ENCODE measurements around the gene CCDC138.

The CCDC138 gene

DNA sequence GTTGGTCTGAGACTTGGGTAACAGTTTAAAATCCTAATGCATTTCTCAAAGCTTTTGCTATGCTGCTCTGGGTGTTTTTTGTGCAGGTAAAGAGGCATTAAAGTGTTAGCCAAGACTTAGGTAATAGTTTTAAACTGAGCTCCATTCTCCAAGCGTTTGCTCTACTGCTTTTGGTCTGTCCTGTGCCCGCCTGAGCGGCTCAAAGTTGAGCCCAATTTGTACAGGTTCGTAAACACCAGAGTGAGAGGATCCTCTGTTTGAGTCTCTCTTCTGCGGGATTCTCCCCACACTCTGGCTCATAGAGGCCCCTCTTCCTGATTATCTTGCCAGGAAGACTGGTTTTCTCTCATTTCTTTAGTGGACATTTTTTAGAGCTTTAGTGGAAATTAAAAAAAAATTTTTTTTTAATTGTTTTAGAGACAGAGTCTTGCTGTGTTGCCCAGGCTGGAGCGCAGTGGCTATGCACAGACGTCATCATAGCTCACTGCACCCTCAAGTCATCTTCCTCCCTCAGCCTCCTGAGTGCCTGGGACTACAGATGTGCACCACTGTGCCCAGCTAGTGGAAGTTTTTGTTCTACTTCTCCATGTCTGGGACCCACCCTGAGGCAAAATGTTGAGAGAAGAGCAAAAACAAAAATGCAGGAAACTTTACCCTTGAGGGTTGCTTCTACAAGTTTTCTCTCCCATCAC, 16.6 kb downstream of the CCDC138 start:
- H3K4me3 ChIP-seq (replicated peaks; ENCODE audit: low read depth, low read length), result no peak overlapping the region
- TF ChIP-seq, protein P1, sequence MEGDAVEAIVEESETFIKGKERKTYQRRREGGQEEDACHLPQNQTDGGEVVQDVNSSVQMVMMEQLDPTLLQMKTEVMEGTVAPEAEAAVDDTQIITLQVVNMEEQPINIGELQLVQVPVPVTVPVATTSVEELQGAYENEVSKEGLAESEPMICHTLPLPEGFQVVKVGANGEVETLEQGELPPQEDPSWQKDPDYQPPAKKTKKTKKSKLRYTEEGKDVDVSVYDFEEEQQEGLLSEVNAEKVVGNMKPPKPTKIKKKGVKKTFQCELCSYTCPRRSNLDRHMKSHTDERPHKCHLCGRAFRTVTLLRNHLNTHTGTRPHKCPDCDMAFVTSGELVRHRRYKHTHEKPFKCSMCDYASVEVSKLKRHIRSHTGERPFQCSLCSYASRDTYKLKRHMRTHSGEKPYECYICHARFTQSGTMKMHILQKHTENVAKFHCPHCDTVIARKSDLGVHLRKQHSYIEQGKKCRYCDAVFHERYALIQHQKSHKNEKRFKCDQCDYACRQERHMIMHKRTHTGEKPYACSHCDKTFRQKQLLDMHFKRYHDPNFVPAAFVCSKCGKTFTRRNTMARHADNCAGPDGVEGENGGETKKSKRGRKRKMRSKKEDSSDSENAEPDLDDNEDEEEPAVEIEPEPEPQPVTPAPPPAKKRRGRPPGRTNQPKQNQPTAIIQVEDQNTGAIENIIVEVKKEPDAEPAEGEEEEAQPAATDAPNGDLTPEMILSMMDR (IDR thresholded peaks at IDR 0.05; ENCODE audit: low read length, missing control alignments), result no peak

DNA sequence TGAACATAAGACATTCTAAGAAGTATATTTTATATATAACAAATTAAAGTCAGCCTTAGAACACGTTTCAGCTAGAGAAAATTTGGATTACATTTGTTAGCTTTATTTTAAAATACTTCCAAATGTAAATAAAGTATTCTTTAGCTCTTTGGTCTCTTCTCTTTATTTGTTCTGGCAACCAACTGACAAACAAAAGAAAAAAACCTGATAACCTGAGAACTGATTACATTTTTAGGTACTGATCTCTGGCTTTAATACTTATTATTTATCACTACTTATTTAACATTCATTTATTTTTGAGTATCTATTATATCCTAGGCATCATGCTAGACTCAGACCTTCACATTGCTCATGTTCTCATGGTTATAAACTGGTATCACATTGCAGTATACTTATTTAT, 18.5 kb downstream of the CCDC138 start:
- no peak for DNase-seq (ENCODE audit: low read depth)
- TF ChIP-seq, protein P1 (IDR thresholded peaks at IDR 0.05; ENCODE audit: low read length, missing control alignments), result no peak
- H3K4me3 ChIP-seq (replicated peaks; ENCODE audit: low read depth, low read length), result no peak overlapping the region

More for the DNA sequence above, 16.6 kb downstream of the CCDC138 start:
- DNase-seq (ENCODE audit: low read depth), result no peak

DNA sequence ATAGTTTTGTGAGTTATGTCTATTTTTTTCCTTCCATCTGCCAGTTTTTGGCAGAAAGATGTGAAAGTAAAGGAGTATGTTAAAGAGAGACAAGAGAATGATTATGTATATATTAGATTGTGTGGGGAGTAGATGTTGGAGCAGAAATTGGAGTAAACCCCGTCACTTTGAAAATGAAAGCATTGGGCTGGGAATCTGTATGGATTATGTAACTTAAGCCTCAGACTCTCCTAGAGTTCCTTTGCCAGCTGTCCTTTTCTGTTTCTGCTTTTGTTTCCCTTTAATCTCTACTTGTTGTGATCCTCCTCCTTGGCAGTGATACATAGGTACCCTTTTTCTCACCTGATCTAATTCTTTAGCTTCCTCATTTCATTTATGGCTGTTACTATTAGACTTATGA, 19.2 kb downstream of the CCDC138 start:
- H3K4me3 ChIP-seq (replicated peaks; ENCODE audit: low read depth, low read length), result no peak overlapping the region
- no peak for DNase-seq (ENCODE audit: low read depth)
- TF ChIP-seq, protein P1 (IDR thresholded peaks at IDR 0.05; ENCODE audit: low read length, missing control alignments), result no peak

DNA sequence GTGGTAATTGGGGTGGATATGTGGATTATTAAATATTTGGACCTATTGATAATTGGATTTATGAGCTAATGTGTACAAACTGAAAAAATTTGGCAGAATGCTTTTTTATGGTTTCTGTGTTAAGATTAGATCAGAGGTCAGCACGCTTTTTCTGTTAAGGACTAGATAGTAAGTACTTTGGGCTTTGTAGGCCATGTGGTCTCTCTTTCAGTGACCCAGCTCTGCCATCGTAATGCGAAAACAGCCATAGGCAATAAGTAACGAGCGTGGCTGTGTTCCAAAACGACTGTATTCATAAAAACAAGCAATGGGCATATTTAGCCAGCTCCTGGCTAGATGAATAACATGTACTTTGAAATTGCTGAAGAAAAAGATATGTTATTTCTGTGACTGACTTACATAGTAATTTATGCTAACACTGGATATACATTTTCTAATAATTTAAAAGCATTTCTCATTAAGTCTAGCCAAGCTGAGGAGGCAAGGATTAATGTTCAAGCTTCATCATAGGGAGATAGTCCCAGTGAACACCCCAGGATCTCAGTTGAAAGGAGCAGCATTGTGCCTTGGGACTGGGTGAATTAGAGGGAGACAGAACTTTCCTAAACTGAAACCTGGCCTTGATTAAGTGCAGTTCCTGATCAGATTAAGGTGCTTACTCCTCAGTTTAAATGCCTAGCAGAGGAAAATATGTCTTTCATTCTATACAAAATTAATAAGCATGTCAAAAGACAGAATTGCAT, 20.0 kb downstream of the CCDC138 start:
- no peak for DNase-seq (ENCODE audit: low read depth)
- H3K4me3 ChIP-seq (replicated peaks; ENCODE audit: low read depth, low read length), result no peak overlapping the region
- TF ChIP-seq, protein P1 (IDR thresholded peaks at IDR 0.05; ENCODE audit: low read length, missing control alignments), result no peak

DNA sequence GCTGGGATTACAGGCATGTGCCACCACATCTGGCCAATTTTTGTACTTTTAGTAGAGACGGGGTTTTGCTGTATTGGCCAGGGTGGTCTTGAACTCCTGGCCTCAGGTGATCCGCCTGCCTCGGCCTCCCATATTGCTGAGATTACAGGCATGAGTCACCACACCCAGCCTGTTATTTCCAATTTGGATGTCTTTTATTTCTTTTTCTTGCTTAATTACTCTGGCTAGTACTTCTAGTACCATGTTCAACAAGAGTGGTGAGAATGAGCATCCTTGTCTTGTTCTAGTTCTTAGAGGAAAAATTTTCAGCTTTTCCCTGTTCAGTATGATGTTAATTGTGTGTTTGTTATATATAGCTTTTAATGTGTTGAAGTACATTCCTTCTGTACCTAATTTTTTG, 23.4 kb downstream of the CCDC138 start:
- no peak for DNase-seq (ENCODE audit: low read depth)
- TF ChIP-seq, protein P1 (IDR thresholded peaks at IDR 0.05; ENCODE audit: low read length, missing control alignments), result no peak
- no peak overlapping the region for H3K4me3 ChIP-seq (replicated peaks; ENCODE audit: low read depth, low read length)

DNA sequence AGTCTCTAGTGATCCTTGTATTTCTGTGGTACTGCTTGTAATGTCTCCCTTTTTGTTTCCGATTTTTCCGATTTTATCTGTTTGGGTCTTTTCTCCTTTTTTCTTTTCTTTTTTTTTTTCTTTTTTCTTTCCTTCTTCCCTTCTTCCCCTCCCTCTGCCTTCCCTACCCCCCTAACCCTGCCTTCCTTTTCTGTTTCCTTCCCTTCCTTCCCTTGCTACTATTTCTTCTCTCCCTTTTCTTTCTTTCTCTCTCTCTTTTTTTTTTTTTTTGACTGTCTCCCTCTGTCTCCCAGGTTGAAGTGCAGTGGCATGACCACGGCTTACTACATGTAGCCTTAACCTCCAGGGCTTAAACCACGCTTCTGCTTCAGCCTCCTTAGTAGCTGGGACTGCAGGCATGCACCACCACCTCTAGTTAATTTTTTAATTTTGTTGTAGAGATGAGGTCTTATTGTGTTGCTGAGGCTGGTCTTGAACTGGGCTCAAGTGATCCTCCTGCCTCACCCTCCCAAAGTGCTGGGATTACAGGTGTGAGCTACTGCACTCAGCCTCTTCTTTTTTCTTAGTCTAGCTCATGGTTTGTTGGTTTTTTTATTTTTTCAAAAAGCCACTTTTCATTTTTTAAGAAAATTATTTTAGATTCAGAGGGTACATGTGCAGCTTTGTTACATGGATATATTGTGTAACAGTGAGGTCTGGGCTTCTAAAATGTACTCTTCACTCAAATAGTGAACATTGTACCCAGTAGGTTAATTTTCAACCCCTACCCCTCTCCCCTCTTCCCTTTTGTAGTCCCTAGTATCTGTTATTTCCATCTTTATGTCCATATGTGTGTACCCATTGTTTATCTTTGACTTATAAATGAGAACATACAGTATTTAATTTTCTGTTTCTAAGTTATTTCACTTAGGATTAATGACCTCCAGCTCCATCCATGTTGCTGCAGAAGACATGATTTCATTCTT, 24.7 kb downstream of the CCDC138 start:
- TF ChIP-seq, protein P1 (IDR thresholded peaks at IDR 0.05; ENCODE audit: low read length, missing control alignments), result no peak
- H3K4me3 ChIP-seq (replicated peaks; ENCODE audit: low read depth, low read length), result no peak overlapping the region
- no peak for DNase-seq (ENCODE audit: low read depth)

All from fibroblast of pulmonary artery (primary cell).